ENCODE results near the gene GABBR1. TPM values are rescaled to one million over a fixed set of nuclear protein-coding genes. Genes with fewer than 3 reads are reported as not detected.

Gene GABBR1
- total and polyA plus RNA-seq, 9 donors = 14.0 to 48.4 (median 33.0) TPM

GRCh38 chr6:29633534-29633905 is 537 bp upstream of the GABBR1 start:
- Histone ChIP-seq H3K27me3 (ENCODE audit: control insufficient read depth, insufficient read depth, low read length) (peaks cover 28% of the 10 kb centered on the region), H3K36me3 (ENCODE audit: control insufficient read depth, insufficient read depth, low read length) (peaks cover 3% of the 10 kb centered on the region), H3K4me1 (ENCODE audit: control insufficient read depth, insufficient read depth, low read length) (peaks cover 27% of the 10 kb centered on the region), H3K4me3 (ENCODE audit: low read length) (peak overlapping the region; percentile 56), H3K9me3 (replicated peaks; ENCODE audit: control insufficient read depth, low read depth, low read length) (no peaks in the 10 kb centered on the region), H3K27ac (ENCODE audit: low read length) (peak overlapping the region; percentile 66)
- WGBS (ENCODE audit: insufficient coverage) = 2% methylated on average over 9 of the region's 9 CpGs
- no peak for DNase-seq

GRCh38 chr6:29631860-29632731 is 887 bp downstream of the GABBR1 start:
- peak; percentile 71 for DNase-seq
- 1% methylated on average over 40 of the region's 53 CpGs for WGBS (ENCODE audit: insufficient coverage)
- H3K4me3 ChIP-seq (ENCODE audit: low read length) = peak overlapping the region; percentile 56
- peak overlapping the region; percentile 47 for H3K27ac ChIP-seq (ENCODE audit: low read length)
- peaks cover 37% of the 10 kb centered on the region for H3K4me1 ChIP-seq (ENCODE audit: control insufficient read depth, insufficient read depth, low read length)
- peaks cover 37% of the 10 kb centered on the region for H3K27me3 ChIP-seq (ENCODE audit: control insufficient read depth, insufficient read depth, low read length)
- no peaks in the 10 kb centered on the region for H3K9me3 ChIP-seq (replicated peaks; ENCODE audit: control insufficient read depth, low read depth, low read length)
- H3K36me3 ChIP-seq (ENCODE audit: control insufficient read depth, insufficient read depth, low read length) = peaks cover 3% of the 10 kb centered on the region

GRCh38 chr6:29631209-29631810 is 1.7 kb downstream of the GABBR1 start:
- H3K27me3 ChIP-seq (ENCODE audit: control insufficient read depth, insufficient read depth, low read length) = peaks cover 40% of the 10 kb centered on the region
- H3K9me3 ChIP-seq (replicated peaks; ENCODE audit: control insufficient read depth, low read depth, low read length) = no peaks in the 10 kb centered on the region
- 41% methylated on average over 9 of the region's 14 CpGs for WGBS (ENCODE audit: insufficient coverage)

GRCh38 chr6:29630315-29630714 is 2.7 kb downstream of the GABBR1 start:
- WGBS (ENCODE audit: insufficient coverage) = 63% methylated on average over 5 of the region's 9 CpGs
- H3K36me3 ChIP-seq (ENCODE audit: control insufficient read depth, insufficient read depth, low read length) = peaks cover 3% of the 10 kb centered on the region
- no peaks in the 10 kb centered on the region for H3K9me3 ChIP-seq (replicated peaks; ENCODE audit: control insufficient read depth, low read depth, low read length)
- H3K4me1 ChIP-seq (ENCODE audit: control insufficient read depth, insufficient read depth, low read length) = peaks cover 37% of the 10 kb centered on the region
- H3K4me3 ChIP-seq (ENCODE audit: low read length) = no peak overlapping the region
- DNase-seq = no peak
- H3K27ac ChIP-seq (ENCODE audit: low read length) = no peak overlapping the region
- H3K27me3 ChIP-seq (ENCODE audit: control insufficient read depth, insufficient read depth, low read length) = peaks cover 40% of the 10 kb centered on the region

More at GRCh38 chr6:29631209-29631810, 1.7 kb downstream of the GABBR1 start:
- peaks cover 3% of the 10 kb centered on the region for H3K36me3 ChIP-seq (ENCODE audit: control insufficient read depth, insufficient read depth, low read length)
- H3K4me1 ChIP-seq (ENCODE audit: control insufficient read depth, insufficient read depth, low read length) = peaks cover 37% of the 10 kb centered on the region
- no peak for DNase-seq
- H3K4me3 ChIP-seq (ENCODE audit: low read length) = no peak overlapping the region
- no peak overlapping the region for H3K27ac ChIP-seq (ENCODE audit: low read length)

- H3K9me3 ChIP-seq (replicated peaks; ENCODE audit: control insufficient read depth, low read depth, low read length) = no peaks in the 10 kb centered on the region
- no CpG with 5 or more reads among the region's 2 CpGs for WGBS (ENCODE audit: insufficient coverage)
- peaks cover 37% of the 10 kb centered on the region for H3K4me1 ChIP-seq (ENCODE audit: control insufficient read depth, insufficient read depth, low read length)
- H3K27me3 ChIP-seq (ENCODE audit: control insufficient read depth, insufficient read depth, low read length) = peaks cover 40% of the 10 kb centered on the region
- H3K27ac ChIP-seq (ENCODE audit: low read length) = no peak overlapping the region
- H3K4me3 ChIP-seq (ENCODE audit: low read length) = no peak overlapping the region
- peaks cover 3% of the 10 kb centered on the region for H3K36me3 ChIP-seq (ENCODE audit: control insufficient read depth, insufficient read depth, low read length)
- DNase-seq = no peak
Observed at GRCh38 chr6:29629571-29629970, 3.4 kb downstream of the GABBR1 start.

GRCh38 chr6:29628419-29629281 is 4.3 kb downstream of the GABBR1 start:
- Histone ChIP-seq H3K36me3 (ENCODE audit: control insufficient read depth, insufficient read depth, low read length) (peaks cover 9% of the 10 kb centered on the region), H3K27me3 (ENCODE audit: control insufficient read depth, insufficient read depth, low read length) (peaks cover 39% of the 10 kb centered on the region), H3K4me1 (ENCODE audit: control insufficient read depth, insufficient read depth, low read length) (peaks cover 32% of the 10 kb centered on the region), H3K9me3 (replicated peaks; ENCODE audit: control insufficient read depth, low read depth, low read length) (no peaks in the 10 kb centered on the region), H3K27ac (ENCODE audit: low read length) (peak overlapping the region; percentile 86), H3K4me3 (ENCODE audit: low read length) (peak overlapping the region; percentile 72)
- 2% methylated on average over 25 of the region's 32 CpGs for WGBS (ENCODE audit: insufficient coverage)
- peak; percentile 85 for DNase-seq

GRCh38 chr6:29627755-29628418 is 5.1 kb downstream of the GABBR1 start:
- H3K36me3 ChIP-seq (ENCODE audit: control insufficient read depth, insufficient read depth, low read length) = peaks cover 12% of the 10 kb centered on the region
- under 1% methylated on average over 27 of the region's 51 CpGs for WGBS (ENCODE audit: insufficient coverage)
- H3K27me3 ChIP-seq (ENCODE audit: control insufficient read depth, insufficient read depth, low read length) = peaks cover 33% of the 10 kb centered on the region
- peak overlapping the region; percentile 72 for H3K4me3 ChIP-seq (ENCODE audit: low read length)
- peaks cover 29% of the 10 kb centered on the region for H3K4me1 ChIP-seq (ENCODE audit: control insufficient read depth, insufficient read depth, low read length)
- H3K27ac ChIP-seq (ENCODE audit: low read length) = peak overlapping the region; percentile 86
- H3K9me3 ChIP-seq (replicated peaks; ENCODE audit: control insufficient read depth, low read depth, low read length) = no peaks in the 10 kb centered on the region
- peak; percentile 93 for DNase-seq

GRCh38 chr6:29626948-29627754 is 5.8 kb downstream of the GABBR1 start:
- H3K36me3 ChIP-seq (ENCODE audit: control insufficient read depth, insufficient read depth, low read length) = peaks cover 18% of the 10 kb centered on the region
- peaks cover 28% of the 10 kb centered on the region for H3K27me3 ChIP-seq (ENCODE audit: control insufficient read depth, insufficient read depth, low read length)
- H3K4me3 ChIP-seq (ENCODE audit: low read length) = peak overlapping the region; percentile 72
- no peaks in the 10 kb centered on the region for H3K9me3 ChIP-seq (replicated peaks; ENCODE audit: control insufficient read depth, low read depth, low read length)
- peak overlapping the region; percentile 69 for H3K27ac ChIP-seq (ENCODE audit: low read length)
- peaks cover 26% of the 10 kb centered on the region for H3K4me1 ChIP-seq (ENCODE audit: control insufficient read depth, insufficient read depth, low read length)
- DNase-seq = no peak
- WGBS (ENCODE audit: insufficient coverage) = 10% methylated on average over 12 of the region's 31 CpGs

- no peak overlapping the region for H3K27ac ChIP-seq (ENCODE audit: low read length)
- H3K36me3 ChIP-seq (ENCODE audit: control insufficient read depth, insufficient read depth, low read length) = peaks cover 23% of the 10 kb centered on the region
- H3K27me3 ChIP-seq (ENCODE audit: control insufficient read depth, insufficient read depth, low read length) = peaks cover 18% of the 10 kb centered on the region
- WGBS (ENCODE audit: insufficient coverage) = 50% methylated on average over 7 of the region's 7 CpGs
- no peak for DNase-seq
- no peak overlapping the region for H3K4me3 ChIP-seq (ENCODE audit: low read length)
- no peaks in the 10 kb centered on the region for H3K9me3 ChIP-seq (replicated peaks; ENCODE audit: control insufficient read depth, low read depth, low read length)
- H3K4me1 ChIP-seq (ENCODE audit: control insufficient read depth, insufficient read depth, low read length) = peaks cover 17% of the 10 kb centered on the region
Observed at GRCh38 chr6:29625337-29625930, 7.5 kb downstream of the GABBR1 start.

Measured in muscle of leg (tissue), 11 donors.